Spleen (tissue), 7 donors: ENCODE results near the gene RHOJ.

Experiments
- POLR2A ChIP-seq, 3 donors: fragments of 450-650 bp; IDR thresholded peaks; one replicate each; pipeline ENCODE4 v1.5.1; 2017; ENCODE audit warnings: antibody characterized with exemption in 3 of 3, mild to moderate bottlenecking in 1 of 3
- POLR2AphosphoS5 ChIP-seq, 3 donors: sonication (generic); formaldehyde crosslinking; IDR thresholded peaks; one replicate each; pipeline ENCODE4 v1.5.1; 2017; ENCODE audit warnings: antibody characterized with exemption in 3 of 3
- TF ChIP-seq, protein P1 (sequence below), 11 experiments: fragments of 200-600 bp in 7 of 11; fragments of 450-650 bp in 4 of 11; sonication (generic) in 4 of 11; IDR thresholded peaks in 8 of 11; conservative IDR thresholded peaks in 3 of 11; 1 replicate in 7 of 11; 2 replicates in 4 of 11; pipeline versions ENCODE4 v1.4.0 to v1.8.0; 2016 to 2021; ENCODE audit warnings: antibody characterized with exemption in 11 of 11, inconsistent platforms in 4 of 11, mild to moderate bottlenecking in 1 of 11
- donor health status: DM: no; HTN: no; CAD: no; lungs with moderate emphysema.
- donor health status: DM: no; HTN: no; CAD: no.
- donor health status: DM: no; HTN: no; CAD: no.

DNA sequence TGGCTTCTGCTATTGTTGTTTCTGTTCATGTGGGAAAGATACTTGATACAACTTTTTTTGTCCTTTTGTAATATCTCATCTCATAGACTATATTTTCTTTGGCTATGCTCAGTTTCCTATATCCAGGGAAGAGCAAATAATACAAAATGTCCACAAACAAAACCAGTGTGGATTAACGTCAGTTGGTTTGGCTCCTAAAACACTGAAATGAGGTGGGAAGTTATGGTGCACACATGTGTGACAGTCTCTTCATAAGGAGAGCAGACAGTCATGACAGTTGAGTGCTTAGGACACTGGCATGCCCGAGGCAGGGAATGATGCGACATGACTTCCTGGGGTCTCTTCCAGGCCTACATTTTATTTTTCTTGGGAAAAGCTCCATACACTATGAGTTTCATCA is 27.5 kb downstream of the RHOJ start:
- TF ChIP-seq POLR2AphosphoS5 (IDR thresholded peaks at IDR 0.05) (no peak), POLR2A (IDR thresholded peaks at IDR 0.05) (no peak)
- TF ChIP-seq, protein P1, sequence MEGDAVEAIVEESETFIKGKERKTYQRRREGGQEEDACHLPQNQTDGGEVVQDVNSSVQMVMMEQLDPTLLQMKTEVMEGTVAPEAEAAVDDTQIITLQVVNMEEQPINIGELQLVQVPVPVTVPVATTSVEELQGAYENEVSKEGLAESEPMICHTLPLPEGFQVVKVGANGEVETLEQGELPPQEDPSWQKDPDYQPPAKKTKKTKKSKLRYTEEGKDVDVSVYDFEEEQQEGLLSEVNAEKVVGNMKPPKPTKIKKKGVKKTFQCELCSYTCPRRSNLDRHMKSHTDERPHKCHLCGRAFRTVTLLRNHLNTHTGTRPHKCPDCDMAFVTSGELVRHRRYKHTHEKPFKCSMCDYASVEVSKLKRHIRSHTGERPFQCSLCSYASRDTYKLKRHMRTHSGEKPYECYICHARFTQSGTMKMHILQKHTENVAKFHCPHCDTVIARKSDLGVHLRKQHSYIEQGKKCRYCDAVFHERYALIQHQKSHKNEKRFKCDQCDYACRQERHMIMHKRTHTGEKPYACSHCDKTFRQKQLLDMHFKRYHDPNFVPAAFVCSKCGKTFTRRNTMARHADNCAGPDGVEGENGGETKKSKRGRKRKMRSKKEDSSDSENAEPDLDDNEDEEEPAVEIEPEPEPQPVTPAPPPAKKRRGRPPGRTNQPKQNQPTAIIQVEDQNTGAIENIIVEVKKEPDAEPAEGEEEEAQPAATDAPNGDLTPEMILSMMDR (IDR thresholded peaks at IDR 0.05 in 8 of 11, conservative IDR thresholded peaks at IDR 0.05 in 3 of 11) = no peak
